NCI-H2081 (cell line): ENCODE measurements around the gene SMC6.
A peak's percentile ranks its signal among the peaks of the same experiment; 100 is the strongest.

Experiments
- DNase-seq, 2 experiments: peaks; one replicate each; lab custom pipeline; 2025; lab: John Stamatoyannopoulos, UW

The SMC6 gene

DNA sequence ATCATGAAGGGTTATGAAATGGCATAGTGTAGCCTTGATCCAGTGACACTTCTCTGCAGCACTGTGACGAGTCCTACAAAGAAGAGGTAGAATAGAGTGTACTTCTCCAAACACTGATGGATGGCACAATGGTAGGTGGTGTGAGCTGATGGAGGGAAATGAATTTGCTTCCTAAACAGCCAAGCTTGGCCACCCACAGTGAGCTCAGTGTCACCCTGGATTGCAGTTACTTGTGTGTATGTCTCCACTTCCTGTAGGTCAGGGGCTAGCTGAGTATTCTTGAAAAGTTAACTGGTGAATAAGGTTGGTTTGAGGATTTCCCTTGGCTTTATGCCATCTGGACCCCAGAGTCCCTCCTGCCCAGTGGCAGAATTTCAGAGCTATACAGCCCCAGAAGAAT lies 137.2 kb downstream of the SMC6 start:
- no peak for DNase-seq

DNA sequence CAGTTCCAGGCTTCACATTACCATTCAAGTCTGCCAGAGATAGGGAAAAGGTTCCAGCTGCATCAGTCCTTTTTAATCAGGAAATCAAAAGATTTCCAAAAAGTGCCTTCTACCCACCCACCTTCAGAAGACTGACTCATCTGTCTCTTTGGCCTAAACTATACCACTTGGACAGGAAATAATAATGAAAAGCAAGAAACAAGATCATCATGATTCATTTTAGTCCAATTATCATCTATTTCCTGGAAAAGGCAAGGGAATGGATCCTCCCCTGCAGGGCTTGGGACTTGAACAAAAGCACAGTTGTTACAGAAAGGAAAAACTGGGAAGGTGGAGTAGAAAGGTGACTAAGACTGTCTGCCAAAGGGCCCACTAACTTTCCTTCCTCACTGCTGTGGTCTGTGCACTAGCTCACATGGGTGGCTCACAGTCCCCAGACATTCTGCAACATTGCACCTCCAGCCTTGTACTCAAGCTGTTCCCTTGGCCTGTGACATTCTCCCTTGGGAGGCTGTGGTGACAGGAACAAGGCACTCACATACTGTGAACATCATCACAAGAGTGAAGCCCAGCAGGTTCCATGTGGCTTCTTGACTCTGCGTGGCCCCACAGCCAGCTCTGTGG lies 137.8 kb downstream of the SMC6 start:
- DNase-seq = no peak

- DNase-seq = no peak
Measured at GRCh38 chr2:17615147-17615546, 138.5 kb downstream of the SMC6 start.

DNA sequence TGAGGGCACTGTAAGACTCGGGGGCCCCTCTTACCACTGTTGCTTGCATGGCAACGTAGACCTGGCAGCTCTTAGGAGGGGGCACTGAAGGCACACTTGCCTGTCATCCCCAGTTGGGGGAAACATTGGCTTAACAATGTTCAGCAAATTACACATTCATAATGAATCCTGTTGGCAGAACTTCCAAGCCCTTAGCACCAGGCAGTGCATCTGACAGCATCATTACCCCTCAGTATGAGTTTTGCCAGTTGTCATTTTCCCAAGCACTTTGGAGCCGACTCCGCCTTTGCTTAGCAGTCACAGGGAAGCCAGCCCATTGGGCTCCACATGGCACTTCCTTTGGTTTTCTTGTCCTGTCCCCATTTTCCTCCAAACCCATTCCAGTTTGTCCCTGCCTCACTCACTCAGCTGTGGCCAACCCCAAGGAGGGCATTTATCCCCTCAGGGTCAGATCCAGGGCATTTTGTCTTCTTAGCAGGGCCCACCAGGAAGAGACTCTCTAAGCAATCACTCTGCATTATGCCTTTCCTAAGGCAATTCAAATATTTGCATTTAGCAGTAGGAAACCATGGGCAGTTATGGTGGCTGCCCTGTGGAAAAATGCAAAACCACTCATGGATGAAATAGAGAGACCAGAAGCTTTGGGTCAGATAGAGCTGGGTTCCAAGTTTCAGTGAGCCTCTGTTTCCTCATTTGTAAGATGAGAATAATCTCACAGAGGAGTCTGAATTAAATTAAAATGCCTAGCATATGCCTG lies 139.3 kb downstream of the SMC6 start:
- peak in 1 of 2 experiments; percentile 14 for DNase-seq
